HL-60 (cell line): ENCODE results near the gene SCYL1.

ENCODE experiments used
- GABPA ChIP-seq: IDR thresholded peaks from 2 replicates; pipeline ENCODE4 v1.6.1; 2012; ENCODE audit warnings: low read depth
- POLR2AphosphoS5 ChIP-seq: IDR thresholded peaks from 2 replicates; pipeline ENCODE4 v1.6.1; 2012; ENCODE audit warnings: low read depth
- SPI1 ChIP-seq: IDR thresholded peaks from 2 replicates; pipeline ENCODE4 v1.6.1; 2012; ENCODE audit warnings: low read depth, mild to moderate bottlenecking, borderline replicate concordance
- TF ChIP-seq, protein P1 (sequence below): IDR thresholded peaks from 2 replicates; pipeline ENCODE4 v1.6.1; 2012; ENCODE audit warnings: low read depth; ENCODE audit not compliant: insufficient replicate concordance
- TF ChIP-seq, protein P2 (sequence below): IDR thresholded peaks from one replicate; pipeline ENCODE4 v1.5.1; 2011; ENCODE audit warnings: low read length, control low read depth, inconsistent platforms; ENCODE audit not compliant: insufficient read depth

DNA sequence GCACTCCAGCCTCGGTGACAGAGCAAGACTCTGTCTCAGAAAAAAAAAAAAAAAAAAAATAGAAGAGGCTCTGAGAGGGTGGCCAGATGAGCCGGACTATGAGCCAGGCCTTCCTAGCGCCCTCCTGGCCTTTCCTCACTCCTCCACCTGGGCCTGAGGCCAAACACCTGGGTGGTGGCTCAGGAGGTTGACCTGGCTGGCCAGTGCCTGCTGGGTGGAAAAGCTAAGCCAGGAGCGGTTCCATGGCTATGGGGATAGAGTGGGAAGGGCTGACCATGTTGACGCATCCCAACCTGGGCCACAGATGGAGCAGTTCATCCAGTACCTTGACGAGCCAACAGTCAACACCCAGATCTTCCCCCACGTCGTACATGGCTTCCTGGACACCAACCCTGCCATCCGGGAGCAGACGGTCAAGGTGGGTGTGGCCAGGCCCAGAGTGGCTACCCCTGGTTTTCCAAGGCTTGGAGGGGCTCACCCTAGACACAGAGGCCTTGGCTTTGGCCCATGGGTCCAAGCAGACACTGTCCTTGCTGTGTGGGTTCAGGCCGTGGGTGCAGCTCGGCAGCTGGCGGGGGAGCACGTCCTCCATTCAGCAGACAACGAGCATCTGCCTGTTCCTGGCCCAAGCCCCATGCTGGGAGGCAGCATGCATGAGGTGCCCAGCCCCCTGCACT lies 7.6 kb downstream of the SCYL1 start:
- TF ChIP-seq, protein P1, sequence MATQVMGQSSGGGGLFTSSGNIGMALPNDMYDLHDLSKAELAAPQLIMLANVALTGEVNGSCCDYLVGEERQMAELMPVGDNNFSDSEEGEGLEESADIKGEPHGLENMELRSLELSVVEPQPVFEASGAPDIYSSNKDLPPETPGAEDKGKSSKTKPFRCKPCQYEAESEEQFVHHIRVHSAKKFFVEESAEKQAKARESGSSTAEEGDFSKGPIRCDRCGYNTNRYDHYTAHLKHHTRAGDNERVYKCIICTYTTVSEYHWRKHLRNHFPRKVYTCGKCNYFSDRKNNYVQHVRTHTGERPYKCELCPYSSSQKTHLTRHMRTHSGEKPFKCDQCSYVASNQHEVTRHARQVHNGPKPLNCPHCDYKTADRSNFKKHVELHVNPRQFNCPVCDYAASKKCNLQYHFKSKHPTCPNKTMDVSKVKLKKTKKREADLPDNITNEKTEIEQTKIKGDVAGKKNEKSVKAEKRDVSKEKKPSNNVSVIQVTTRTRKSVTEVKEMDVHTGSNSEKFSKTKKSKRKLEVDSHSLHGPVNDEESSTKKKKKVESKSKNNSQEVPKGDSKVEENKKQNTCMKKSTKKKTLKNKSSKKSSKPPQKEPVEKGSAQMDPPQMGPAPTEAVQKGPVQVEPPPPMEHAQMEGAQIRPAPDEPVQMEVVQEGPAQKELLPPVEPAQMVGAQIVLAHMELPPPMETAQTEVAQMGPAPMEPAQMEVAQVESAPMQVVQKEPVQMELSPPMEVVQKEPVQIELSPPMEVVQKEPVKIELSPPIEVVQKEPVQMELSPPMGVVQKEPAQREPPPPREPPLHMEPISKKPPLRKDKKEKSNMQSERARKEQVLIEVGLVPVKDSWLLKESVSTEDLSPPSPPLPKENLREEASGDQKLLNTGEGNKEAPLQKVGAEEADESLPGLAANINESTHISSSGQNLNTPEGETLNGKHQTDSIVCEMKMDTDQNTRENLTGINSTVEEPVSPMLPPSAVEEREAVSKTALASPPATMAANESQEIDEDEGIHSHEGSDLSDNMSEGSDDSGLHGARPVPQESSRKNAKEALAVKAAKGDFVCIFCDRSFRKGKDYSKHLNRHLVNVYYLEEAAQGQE = no peak
- TF ChIP-seq, protein P2, sequence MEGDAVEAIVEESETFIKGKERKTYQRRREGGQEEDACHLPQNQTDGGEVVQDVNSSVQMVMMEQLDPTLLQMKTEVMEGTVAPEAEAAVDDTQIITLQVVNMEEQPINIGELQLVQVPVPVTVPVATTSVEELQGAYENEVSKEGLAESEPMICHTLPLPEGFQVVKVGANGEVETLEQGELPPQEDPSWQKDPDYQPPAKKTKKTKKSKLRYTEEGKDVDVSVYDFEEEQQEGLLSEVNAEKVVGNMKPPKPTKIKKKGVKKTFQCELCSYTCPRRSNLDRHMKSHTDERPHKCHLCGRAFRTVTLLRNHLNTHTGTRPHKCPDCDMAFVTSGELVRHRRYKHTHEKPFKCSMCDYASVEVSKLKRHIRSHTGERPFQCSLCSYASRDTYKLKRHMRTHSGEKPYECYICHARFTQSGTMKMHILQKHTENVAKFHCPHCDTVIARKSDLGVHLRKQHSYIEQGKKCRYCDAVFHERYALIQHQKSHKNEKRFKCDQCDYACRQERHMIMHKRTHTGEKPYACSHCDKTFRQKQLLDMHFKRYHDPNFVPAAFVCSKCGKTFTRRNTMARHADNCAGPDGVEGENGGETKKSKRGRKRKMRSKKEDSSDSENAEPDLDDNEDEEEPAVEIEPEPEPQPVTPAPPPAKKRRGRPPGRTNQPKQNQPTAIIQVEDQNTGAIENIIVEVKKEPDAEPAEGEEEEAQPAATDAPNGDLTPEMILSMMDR = no peak
- no peak for TF ChIP-seq SPI1
- TF ChIP-seq POLR2AphosphoS5 = no peak
- no peak for TF ChIP-seq GABPA
